Suprapubic skin (tissue), 4 donors: ENCODE measurements around the gene PTTG1IP2. TPM values are rescaled to one million over a fixed set of nuclear protein-coding genes. Genes with fewer than 3 reads are reported as not detected.

Experiments used
- DNase-seq, 2 donors: peaks; one replicate each; pipeline ENCODE4 v3.0.0-alpha.2; 2019; ENCODE audit warnings: low spot score in 2 of 2
- H3K27ac ChIP-seq: fragments of 200-600 bp; sonication (generic); one replicate; pipeline ENCODE4 v1.5.1; 2019
- H3K27me3 ChIP-seq: fragments of 200-600 bp; sonication (generic); one replicate; pipeline ENCODE4 v1.5.1; 2019
- H3K36me3 ChIP-seq: fragments of 200-600 bp; sonication (generic); one replicate; pipeline ENCODE4 v1.5.1; 2019
- H3K4me1 ChIP-seq: fragments of 200-600 bp; sonication (generic); one replicate; pipeline ENCODE4 v1.5.1; 2019
- H3K4me3 ChIP-seq: fragments of 200-600 bp; sonication (generic); one replicate; pipeline ENCODE4 v1.5.1; 2019; ENCODE audit warnings: mild to moderate bottlenecking
- H3K9me3 ChIP-seq: fragments of 200-600 bp; sonication (generic); one replicate; pipeline ENCODE4 v1.5.1; 2019
- EP300 ChIP-seq: sonication (generic); formaldehyde crosslinking; IDR thresholded peaks from one replicate; pipeline ENCODE4 v1.6.1; 2017; ENCODE audit warnings: antibody characterized with exemption
- POLR2A ChIP-seq, 2 donors: fragments of 450-650 bp; IDR thresholded peaks; one replicate each; pipeline ENCODE4 v1.6.1; 2017; ENCODE audit warnings: antibody characterized with exemption in 2 of 2, mild to moderate bottlenecking in 2 of 2, moderate library complexity in 2 of 2
- POLR2AphosphoS5 ChIP-seq, 3 donors: sonication (generic); formaldehyde crosslinking; IDR thresholded peaks; one replicate each; pipeline ENCODE4 v1.6.1; 2017; ENCODE audit warnings: antibody characterized with exemption in 3 of 3
- WGBS: methylation state at CpG from one replicate; pipeline ENCODE4 v1.1.5; 2018; 5-methylcytosine and 5-hydroxymethylcytosine counted together
- total RNA-seq, 4 donors: library from RNA; depleted of rRNA; stranded (reverse); fragments of >200 nt; gene quantifications; one replicate each; pipeline ENCODE4 v1.1.0, GENCODE V29; 2016
- TF ChIP-seq, protein P1 (sequence below), 2 donors: fragments of 200-600 bp in 1 of 2; fragments of 450-650 bp in 1 of 2; sonication (generic) in 1 of 2; IDR thresholded peaks; one replicate each; pipeline ENCODE4 v1.5.1; 2016 to 2019; ENCODE audit warnings: antibody characterized with exemption in 2 of 2, mild to moderate bottlenecking in 1 of 2, moderate library complexity in 1 of 2

Gene PTTG1IP2
- total RNA-seq, 4 donors from 2014 or later = not detected

DNA sequence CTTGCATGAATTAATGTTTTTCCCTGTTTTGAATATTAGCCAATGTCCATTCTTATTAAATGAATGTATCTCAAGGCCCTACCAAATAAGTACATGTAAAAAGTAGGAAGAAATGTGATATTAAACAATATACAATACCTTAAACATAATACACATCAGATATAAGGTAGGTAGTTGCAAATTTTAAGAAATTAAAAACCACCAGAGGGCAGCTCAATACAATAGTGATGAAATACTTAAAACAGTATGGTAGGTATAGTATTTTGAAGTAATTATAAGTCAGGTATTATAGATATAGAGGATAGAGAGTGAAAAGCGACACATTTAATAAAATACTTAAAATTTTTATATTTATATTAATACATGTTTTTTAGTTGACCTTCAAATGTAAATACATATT is 83.1 kb downstream of the PTTG1IP2 start:
- 88% methylated on average over 1 of the region's 1 CpG for WGBS
- TF ChIP-seq POLR2A (IDR thresholded peaks at IDR 0.05) (no peak), EP300 (no peak), POLR2AphosphoS5 (IDR thresholded peaks at IDR 0.05) (no peak)
- TF ChIP-seq, protein P1, sequence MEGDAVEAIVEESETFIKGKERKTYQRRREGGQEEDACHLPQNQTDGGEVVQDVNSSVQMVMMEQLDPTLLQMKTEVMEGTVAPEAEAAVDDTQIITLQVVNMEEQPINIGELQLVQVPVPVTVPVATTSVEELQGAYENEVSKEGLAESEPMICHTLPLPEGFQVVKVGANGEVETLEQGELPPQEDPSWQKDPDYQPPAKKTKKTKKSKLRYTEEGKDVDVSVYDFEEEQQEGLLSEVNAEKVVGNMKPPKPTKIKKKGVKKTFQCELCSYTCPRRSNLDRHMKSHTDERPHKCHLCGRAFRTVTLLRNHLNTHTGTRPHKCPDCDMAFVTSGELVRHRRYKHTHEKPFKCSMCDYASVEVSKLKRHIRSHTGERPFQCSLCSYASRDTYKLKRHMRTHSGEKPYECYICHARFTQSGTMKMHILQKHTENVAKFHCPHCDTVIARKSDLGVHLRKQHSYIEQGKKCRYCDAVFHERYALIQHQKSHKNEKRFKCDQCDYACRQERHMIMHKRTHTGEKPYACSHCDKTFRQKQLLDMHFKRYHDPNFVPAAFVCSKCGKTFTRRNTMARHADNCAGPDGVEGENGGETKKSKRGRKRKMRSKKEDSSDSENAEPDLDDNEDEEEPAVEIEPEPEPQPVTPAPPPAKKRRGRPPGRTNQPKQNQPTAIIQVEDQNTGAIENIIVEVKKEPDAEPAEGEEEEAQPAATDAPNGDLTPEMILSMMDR (IDR thresholded peaks at IDR 0.05) = no peak

DNA sequence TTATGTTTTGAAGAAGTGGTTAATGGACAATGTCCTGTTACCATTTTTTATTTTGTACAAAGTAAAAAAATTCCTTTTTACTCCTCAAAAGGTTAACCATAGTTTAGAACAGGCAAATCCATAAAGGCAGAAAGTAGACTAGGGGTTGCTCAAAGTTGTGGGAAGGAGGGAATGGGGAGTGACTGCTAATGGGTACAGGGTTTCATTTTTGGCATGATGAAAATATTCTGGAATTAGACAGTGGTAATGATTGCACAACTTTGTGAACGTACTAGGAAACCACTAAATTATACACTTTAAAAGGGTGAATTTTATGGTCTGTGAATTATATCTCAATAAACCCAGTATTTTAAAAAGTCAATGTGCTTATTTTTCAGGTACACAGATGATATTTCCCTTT is 91.3 kb downstream of the PTTG1IP2 start:
- 26% methylated on average over 1 of the region's 1 CpG for WGBS
- Histone ChIP-seq H3K27me3 (no peaks in the 10 kb centered on the region), H3K4me1 (no peaks in the 10 kb centered on the region), H3K36me3 (no peaks in the 10 kb centered on the region), H3K4me3 (no peak overlapping the region), H3K9me3 (no peaks in the 10 kb centered on the region), H3K27ac (no peak overlapping the region)
- TF ChIP-seq EP300 (no peak), POLR2A (IDR thresholded peaks at IDR 0.05) (no peak), POLR2AphosphoS5 (IDR thresholded peaks at IDR 0.05) (no peak)
- TF ChIP-seq, protein P1 (IDR thresholded peaks at IDR 0.05) = no peak
- no peak for DNase-seq

More for the DNA sequence above, 83.1 kb downstream of the PTTG1IP2 start:
- no peak overlapping the region for H3K27ac ChIP-seq
- H3K4me3 ChIP-seq = no peak overlapping the region
- H3K9me3 ChIP-seq = no peaks in the 10 kb centered on the region
- no peaks in the 10 kb centered on the region for H3K27me3 ChIP-seq
- DNase-seq = no peak
- H3K36me3 ChIP-seq = no peaks in the 10 kb centered on the region
- H3K4me1 ChIP-seq = no peaks in the 10 kb centered on the region

Other genes with a start within 250 kb of the PTTG1IP2 start
- gene CFAP69, start 224.5 kb upstream of the PTTG1IP2 start, total RNA-seq = 1 to 10 TPM; 1.3 to 9.8 (median 4.7) TPM
- gene FAM237B, start 148.3 kb upstream of the PTTG1IP2 start, total RNA-seq = not detected
- 10 to 100 TPM; 10.5 to 35.6 (median 13.7) TPM for gene GTPBP10, start 122.9 kb upstream of the PTTG1IP2 start, total RNA-seq
- 10 to 100 TPM in 3 of 4 donors, 1 to 10 TPM in 1; 9.8 to 24.2 (median 17.7) TPM for gene CLDN12, start 66.2 kb upstream of the PTTG1IP2 start, total RNA-seq
- gene CDK14, start 126.7 kb downstream of the PTTG1IP2 start, total RNA-seq = 1 to 10 TPM; 3.5 to 5.1 (median 3.9) TPM